ENCODE results near the gene ZNF366. TPM values are rescaled to one million over a fixed set of nuclear protein-coding genes. Genes with fewer than 3 reads are reported as not detected.
"Not testable (repeated sequence)": the region's sequence is repeated elsewhere in the genome, so short reads cannot be mapped to it uniquely, and the experiment has no call there.

ZNF366 gene
- total RNA-seq, 2 donors from 2014 or later: not detected

DNA sequence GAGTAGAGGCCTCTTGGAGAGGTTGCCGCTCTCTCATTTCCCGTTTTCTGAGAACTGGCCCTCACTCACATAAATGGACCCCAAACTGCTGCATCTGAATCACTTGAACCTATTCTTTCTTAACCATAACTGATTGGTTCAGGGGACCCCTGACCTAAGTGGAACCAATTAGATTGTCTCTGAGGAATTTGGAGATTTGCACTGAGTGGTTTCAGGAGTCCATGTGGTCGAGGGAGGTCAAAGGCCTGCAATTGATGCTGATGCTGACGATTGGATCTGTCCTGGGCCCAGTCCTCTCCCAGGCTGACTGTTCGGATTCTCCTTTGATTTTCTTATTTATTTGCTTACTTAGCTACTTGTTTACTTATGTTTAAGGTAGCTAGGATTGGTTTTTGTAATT lies 99.1 kb downstream of the ZNF366 start:
- DNase-seq (no peak), ATAC-seq (replicated peaks in 1 of 2) (no peak)
- Mint-ChIP-seq H3K4me1 (ENCODE audit: low read depth) (peaks cover 4% of the 10 kb centered on the region), H3K27me3 (ENCODE audit: low read depth) (peaks cover 21% of the 10 kb centered on the region), H3K9me3 (no peaks in the 10 kb centered on the region), H3K36me3 (ENCODE audit: insufficient read depth in 2 of 2) (peaks cover 0 to 3% of the 10 kb centered on the region in 2 donors), H3K27ac (no peak overlapping the region), H3K4me3 (no peak overlapping the region)

DNA sequence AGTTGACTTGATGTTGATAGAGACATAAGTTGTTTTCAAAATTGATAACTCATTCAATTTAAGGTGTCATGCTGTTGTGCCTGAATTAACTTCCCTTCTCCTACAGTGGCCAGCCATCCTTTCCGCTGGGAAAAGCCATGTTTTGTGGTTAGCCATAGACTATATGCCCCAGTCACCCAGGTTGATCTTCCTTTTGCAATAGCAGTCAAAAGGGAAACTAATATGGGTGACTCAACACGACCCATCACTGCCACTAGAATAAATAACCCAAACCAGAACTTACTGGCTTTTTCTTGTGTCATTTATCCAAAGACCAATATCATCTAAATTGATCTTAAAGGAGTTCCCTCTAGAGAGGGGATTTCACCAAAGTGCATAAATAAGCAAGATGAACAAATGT lies 99.7 kb downstream of the ZNF366 start:
- DNase-seq (no peak), ATAC-seq (replicated peaks in 1 of 2) (no peak)
- Mint-ChIP-seq H3K9me3 (no peaks in the 10 kb centered on the region), H3K4me1 (ENCODE audit: low read depth) (peaks cover 4% of the 10 kb centered on the region), H3K27ac (no peak overlapping the region), H3K36me3 (ENCODE audit: insufficient read depth in 2 of 2) (peaks cover 0 to 3% of the 10 kb centered on the region in 2 donors), H3K4me3 (no peak overlapping the region), H3K27me3 (ENCODE audit: low read depth) (peaks cover 21% of the 10 kb centered on the region)

DNA sequence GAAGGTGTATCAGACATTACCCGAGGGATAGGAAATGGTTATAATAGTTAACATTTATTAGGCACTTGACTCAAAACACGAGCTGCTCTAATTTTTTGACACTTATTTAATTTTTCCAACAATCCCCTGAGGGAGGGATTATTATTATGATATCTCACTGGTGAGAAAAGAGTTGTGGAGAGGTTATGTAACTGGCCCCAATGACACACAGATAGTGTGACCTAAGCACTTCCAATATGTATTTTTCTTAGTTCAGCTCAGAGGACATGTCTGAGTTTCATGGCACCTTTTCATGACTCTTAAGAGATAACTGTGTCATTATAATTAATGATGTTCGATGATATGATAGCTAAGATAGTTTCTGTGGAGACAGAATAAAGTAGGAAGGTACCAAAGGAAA lies 100.1 kb downstream of the ZNF366 start:
- ATAC-seq (replicated peaks in 1 of 2) (no peak), DNase-seq (no peak)
- Mint-ChIP-seq H3K27ac (no peak overlapping the region), H3K36me3 (ENCODE audit: insufficient read depth in 2 of 2) (peaks cover 0 to 3% of the 10 kb centered on the region in 2 donors), H3K27me3 (ENCODE audit: low read depth) (peaks cover 21% of the 10 kb centered on the region), H3K9me3 (peaks cover 0 to under 1% of the 10 kb centered on the region in 2 donors), H3K4me3 (no peak overlapping the region), H3K4me1 (ENCODE audit: low read depth) (peaks cover 4% of the 10 kb centered on the region)

DNA sequence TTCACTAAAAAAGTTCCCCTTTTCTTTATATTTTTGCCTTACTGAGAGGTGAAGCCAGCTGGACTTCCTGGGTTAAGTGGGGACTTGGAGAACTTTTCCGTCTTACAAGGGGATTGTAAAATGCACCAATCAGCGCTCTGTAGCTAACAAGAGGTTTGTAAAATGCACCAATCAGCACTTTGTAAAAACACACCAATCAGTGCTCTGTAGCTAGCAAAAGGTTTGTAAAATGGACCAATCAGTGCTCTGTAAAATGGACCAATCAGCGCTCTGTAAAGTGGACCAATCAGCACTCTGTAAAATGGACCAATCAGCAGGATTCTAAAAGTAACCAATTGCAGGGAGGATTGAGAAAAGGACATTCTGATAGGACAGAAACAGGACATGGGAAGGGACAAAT lies 102.4 kb downstream of the ZNF366 start:
- not testable (repeated sequence) for H3K27ac Mint-ChIP-seq; H3K4me3 Mint-ChIP-seq; ATAC-seq (replicated peaks in 1 of 2); DNase-seq; H3K9me3 Mint-ChIP-seq; H3K4me1 Mint-ChIP-seq (ENCODE audit: low read depth)
- Mint-ChIP-seq H3K36me3 (ENCODE audit: insufficient read depth in 2 of 2) (peaks cover 6 to 11% of the 10 kb centered on the region in 2 donors), H3K27me3 (ENCODE audit: low read depth) (peaks cover 20% of the 10 kb centered on the region)

DNA sequence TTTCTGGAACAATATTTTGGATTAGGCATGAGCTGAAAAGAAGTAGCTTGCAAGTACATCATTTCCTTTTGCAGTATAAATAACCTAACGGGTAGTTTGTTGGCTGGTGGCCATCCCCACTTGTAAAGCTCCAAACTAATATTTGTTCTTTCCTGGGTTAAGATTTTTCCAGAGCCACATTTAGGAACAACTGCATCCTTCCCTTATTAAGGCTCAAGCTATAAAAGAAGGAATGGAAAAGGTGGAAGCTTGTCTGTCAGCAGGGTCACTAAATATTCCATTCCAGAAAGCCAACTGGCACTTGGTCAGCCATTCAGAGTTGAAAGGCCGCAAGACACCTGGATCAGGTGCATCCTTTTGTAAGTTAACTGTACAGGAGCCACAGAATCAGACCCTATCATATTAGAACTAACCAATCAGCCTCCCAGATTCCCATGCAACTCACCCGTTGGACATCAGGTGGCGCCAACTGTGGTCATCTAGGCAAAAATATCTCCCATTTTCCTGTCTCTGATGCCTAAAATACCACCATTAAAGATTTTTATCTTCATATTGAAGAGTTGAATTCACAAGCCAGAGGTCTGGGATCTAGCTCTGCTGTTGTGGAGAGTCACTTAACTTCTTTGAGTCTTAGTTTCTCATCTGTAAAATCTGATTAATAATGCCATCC lies 104.1 kb downstream of the ZNF366 start:
- H3K4me3 Mint-ChIP-seq: no peak overlapping the region
- H3K27me3 Mint-ChIP-seq (ENCODE audit: low read depth): peaks cover 24% of the 10 kb centered on the region
- H3K36me3 Mint-ChIP-seq (ENCODE audit: insufficient read depth in 2 of 2): peaks cover 8 to 11% of the 10 kb centered on the region in 2 donors
- ATAC-seq (replicated peaks in 1 of 2): no peak
- peaks cover 4% of the 10 kb centered on the region for H3K4me1 Mint-ChIP-seq (ENCODE audit: low read depth)
- peaks cover 10 to 12% of the 10 kb centered on the region in 2 donors for H3K9me3 Mint-ChIP-seq
- DNase-seq: no peak
- no peak overlapping the region for H3K27ac Mint-ChIP-seq

DNA sequence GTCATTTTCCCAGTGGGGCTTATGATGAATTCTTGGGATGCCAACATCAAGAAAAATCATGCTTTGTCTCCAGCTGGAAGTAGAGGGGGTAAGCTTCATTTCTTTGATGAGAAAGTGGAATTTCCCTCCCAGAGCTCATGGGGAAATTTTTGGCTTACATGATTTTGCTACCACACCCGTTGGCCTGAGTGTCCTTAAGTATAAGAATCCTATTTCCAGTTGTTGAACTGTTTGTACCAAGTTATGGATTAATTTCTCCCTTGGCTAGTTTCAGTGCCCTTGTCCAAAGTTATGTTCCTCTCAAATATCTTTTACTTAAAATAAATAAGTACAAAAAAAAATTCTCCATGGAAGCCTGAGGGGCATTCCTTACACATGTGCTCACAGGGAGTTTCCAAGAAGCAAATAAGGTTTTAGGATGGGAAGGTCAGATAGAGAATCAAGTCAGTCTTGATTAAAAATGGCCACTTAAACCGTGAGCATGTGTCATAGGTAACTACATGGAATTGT lies 104.8 kb downstream of the ZNF366 start:
- peaks cover 8 to 11% of the 10 kb centered on the region in 2 donors for H3K36me3 Mint-ChIP-seq (ENCODE audit: insufficient read depth in 2 of 2)
- H3K4me3 Mint-ChIP-seq: no peak overlapping the region
- H3K27me3 Mint-ChIP-seq (ENCODE audit: low read depth): peaks cover 24% of the 10 kb centered on the region
- no peak for DNase-seq
- no peak overlapping the region for H3K27ac Mint-ChIP-seq
- ATAC-seq (replicated peaks in 1 of 2): no peak
- H3K4me1 Mint-ChIP-seq (ENCODE audit: low read depth): no peaks in the 10 kb centered on the region
- H3K9me3 Mint-ChIP-seq: peaks cover 10 to 12% of the 10 kb centered on the region in 2 donors

DNA sequence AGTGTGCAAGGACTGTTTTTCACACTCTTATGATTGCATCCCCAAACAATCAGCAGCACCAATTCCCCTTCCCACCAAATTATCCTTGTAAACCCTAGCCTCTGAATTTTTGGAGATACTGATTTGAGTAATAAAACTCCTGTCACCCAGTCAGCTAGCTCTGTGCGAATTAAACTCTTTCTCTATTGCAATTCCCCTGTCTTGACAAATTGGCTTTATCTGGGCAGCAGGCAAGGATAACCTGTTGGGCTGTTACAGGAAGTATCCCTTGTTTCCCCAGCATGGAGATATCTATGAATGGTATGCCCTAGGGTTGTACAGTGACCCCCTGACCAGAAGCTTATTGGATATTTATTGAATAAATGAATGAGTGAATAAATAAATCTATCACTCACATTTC lies 106.3 kb downstream of the ZNF366 start:
- H3K36me3 Mint-ChIP-seq (ENCODE audit: insufficient read depth in 2 of 2): peaks cover 8 to 11% of the 10 kb centered on the region in 2 donors
- no peak overlapping the region for H3K4me3 Mint-ChIP-seq
- peaks cover 10 to 12% of the 10 kb centered on the region in 2 donors for H3K9me3 Mint-ChIP-seq
- DNase-seq: no peak
- peaks cover 24% of the 10 kb centered on the region for H3K27me3 Mint-ChIP-seq (ENCODE audit: low read depth)
- ATAC-seq (replicated peaks in 1 of 2): no peak
- no peaks in the 10 kb centered on the region for H3K4me1 Mint-ChIP-seq (ENCODE audit: low read depth)
- no peak overlapping the region for H3K27ac Mint-ChIP-seq

DNA sequence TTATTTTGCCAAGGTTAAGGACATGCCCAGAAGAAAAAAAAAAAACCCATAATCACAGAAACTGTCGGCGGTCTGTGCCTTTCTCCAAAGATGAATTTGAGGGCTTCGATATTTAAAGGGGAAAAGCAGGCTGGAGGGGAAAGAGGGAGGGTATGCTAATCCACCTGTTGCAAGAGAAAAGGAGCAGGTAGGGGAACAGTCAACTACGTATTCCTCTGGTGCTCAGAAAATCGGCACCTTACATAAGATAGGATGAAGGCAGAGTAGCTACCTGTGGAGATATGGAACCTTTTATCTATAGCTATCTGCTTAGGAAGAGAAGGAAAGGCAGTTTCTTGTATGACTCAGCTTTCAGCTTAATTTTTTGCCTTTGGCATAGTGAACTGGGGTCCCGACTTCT lies 109.4 kb downstream of the ZNF366 start:
- Mint-ChIP-seq H3K27me3 (ENCODE audit: low read depth) (peaks cover 31% of the 10 kb centered on the region), H3K4me3 (no peak overlapping the region), H3K27ac (no peak overlapping the region), H3K36me3 (ENCODE audit: insufficient read depth in 2 of 2) (peaks cover 8% of the 10 kb centered on the region in 2 donors), H3K4me1 (ENCODE audit: low read depth) (no peaks in the 10 kb centered on the region), H3K9me3 (peaks cover 10 to 12% of the 10 kb centered on the region in 2 donors)
- no peak for ATAC-seq (replicated peaks in 1 of 2)
- DNase-seq: no peak

DNA sequence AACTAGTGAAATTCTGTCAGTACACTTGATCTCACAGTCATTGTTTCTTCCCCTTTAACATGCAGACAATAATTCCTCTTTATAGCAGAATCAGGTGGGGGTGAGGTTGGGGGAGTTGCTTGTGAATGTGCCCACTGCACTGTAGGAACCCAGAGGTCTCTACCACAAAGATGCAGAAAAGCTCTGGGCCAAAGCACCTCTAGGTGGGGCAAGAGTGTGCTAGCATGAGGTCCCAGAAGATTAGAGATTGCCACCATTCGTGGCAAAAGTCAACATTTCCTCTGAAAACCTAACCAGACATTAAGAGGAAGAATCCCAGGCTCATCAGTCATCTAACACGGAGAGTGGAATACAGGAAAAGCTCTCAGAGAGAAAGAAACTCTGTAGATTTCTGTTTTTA lies 112.5 kb downstream of the ZNF366 start:
- no peak for ATAC-seq (replicated peaks in 1 of 2)
- H3K27ac Mint-ChIP-seq: no peak overlapping the region
- H3K4me3 Mint-ChIP-seq: no peak overlapping the region
- H3K27me3 Mint-ChIP-seq (ENCODE audit: low read depth): peaks cover 31% of the 10 kb centered on the region
- no peaks in the 10 kb centered on the region for H3K4me1 Mint-ChIP-seq (ENCODE audit: low read depth)
- no peak for DNase-seq
- peaks cover 0 to 3% of the 10 kb centered on the region in 2 donors for H3K9me3 Mint-ChIP-seq
- peaks cover 0 to 2% of the 10 kb centered on the region in 2 donors for H3K36me3 Mint-ChIP-seq (ENCODE audit: insufficient read depth in 2 of 2)

DNA sequence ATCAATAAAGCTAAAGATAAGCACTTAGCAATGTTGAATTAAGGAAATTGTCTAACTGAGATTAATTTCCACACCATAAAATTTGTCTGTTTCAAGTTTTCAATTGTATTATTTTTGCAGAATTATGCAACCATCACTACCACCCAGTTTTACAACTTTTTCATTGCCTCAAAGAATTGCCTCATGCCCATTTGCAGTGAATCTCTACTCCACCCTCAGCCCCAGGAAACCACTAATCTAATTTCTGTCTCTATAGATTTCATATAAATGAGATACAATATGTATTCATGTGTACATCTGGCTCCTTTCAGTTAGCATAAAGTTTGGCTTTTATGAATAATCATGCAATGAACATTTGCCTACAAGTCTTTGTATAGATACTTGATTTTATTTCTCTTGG lies 114.2 kb downstream of the ZNF366 start:
- no peaks in the 10 kb centered on the region for H3K36me3 Mint-ChIP-seq (ENCODE audit: insufficient read depth in 2 of 2)
- H3K4me1 Mint-ChIP-seq (ENCODE audit: low read depth): no peaks in the 10 kb centered on the region
- no peak overlapping the region for H3K27ac Mint-ChIP-seq
- no peaks in the 10 kb centered on the region for H3K9me3 Mint-ChIP-seq
- H3K4me3 Mint-ChIP-seq: no peak overlapping the region
- ATAC-seq (replicated peaks in 1 of 2): no peak
- DNase-seq: no peak
- peaks cover 20% of the 10 kb centered on the region for H3K27me3 Mint-ChIP-seq (ENCODE audit: low read depth)

Other genes with a start within 250 kb of the ZNF366 start
- 10 to 100 TPM; 80.5 to 83.7 TPM for gene MRPS27, start 187.2 kb downstream of the ZNF366 start, total RNA-seq
- gene PTCD2, start 187.0 kb downstream of the ZNF366 start, total RNA-seq: 10 to 100 TPM; 13.8 to 19.9 TPM

Measured in activated T-cell treated with anti-CD3 and anti-CD28 coated beads, Interleukin-2, amount 50 U/mL, for 72 hours (primary cell).